Endothelial cell of umbilical vein (primary cell): ENCODE results near the gene GPA33. TPM values are rescaled to one million over a fixed set of nuclear protein-coding genes. Genes with fewer than 3 reads are reported as not detected.

Source experiments
- BruUV-seq: library from RNA; stranded (reverse); fragments of 400-500 nt; replicated peaks from 2 replicates; lab custom pipeline; 2021; lab: Mats Ljungman, UMichigan
- CTCF ChIA-PET: fragments of 300-600, 350-600 bp; sonication (Branson Sonifier 250); formaldehyde crosslinking; loops from one replicate; lab custom pipeline; 2021; ENCODE audit warnings: antibody characterized with exemption, inconsistent platforms; lab: Charles Lee
- POLR2A ChIA-PET: fragments of 300-600, 350-600 bp; sonication (Branson Sonifier 250); formaldehyde crosslinking; loops from one replicate; lab custom pipeline; 2021; ENCODE audit warnings: antibody characterized with exemption, inconsistent platforms; lab: Charles Lee
- DNase-seq: peaks from one replicate; pipeline ENCODE4 v3.0.0-alpha.2; 2011; ENCODE audit warnings: low read depth, low spot score
- FAIRE-seq: peaks from 2 replicates; lab custom pipeline; 2011; peaks lifted over from hg19 to GRCh38; lab: Jason Lieb, UNC
- H2AFZ ChIP-seq: 2 replicates; pipeline ENCODE4 v1.6.0; 2012; ENCODE audit warnings: low read depth, low read length, control low read depth, inconsistent platforms
- H3K27ac ChIP-seq: 2 replicates; pipeline ENCODE4 v1.5.1; 2011; ENCODE audit warnings: low read depth, mild to moderate bottlenecking, control low read depth, low read length, moderate library complexity; ENCODE audit not compliant: insufficient read depth
- H3K27me3 ChIP-seq, 2 experiments: 2 replicates each; pipeline versions ENCODE4 v1.6.0 to v1.6.1; 2011; ENCODE audit warnings: low read length in 2 of 2, mixed read lengths in 1 of 2; ENCODE audit not compliant: control insufficient read depth in 2 of 2, insufficient read depth in 2 of 2
- H3K36me3 ChIP-seq, 2 experiments: 2 replicates in 1 of 2; 3 replicates in 1 of 2; pipeline ENCODE4 v1.5.1; 2011; ENCODE audit warnings: low read length in 2 of 2, mild to moderate bottlenecking in 1 of 2, moderate library complexity in 1 of 2; ENCODE audit not compliant: control insufficient read depth in 2 of 2, insufficient read depth in 2 of 2; ENCODE audit errors: extremely low read depth in 1 of 2
- H3K4me1 ChIP-seq: 3 replicates; pipeline ENCODE4 v1.5.1; 2011; ENCODE audit warnings: mild to moderate bottlenecking, low read length; ENCODE audit not compliant: control insufficient read depth, insufficient read depth; ENCODE audit errors: extremely low read depth
- H3K4me2 ChIP-seq: 2 replicates; pipeline ENCODE4 v1.6.1; 2011; ENCODE audit warnings: low read length, control low read depth, mixed read lengths; ENCODE audit not compliant: insufficient read depth
- H3K4me3 ChIP-seq, 3 experiments: fragments of 200-600 bp in 1 of 3; sonication (generic), shearing (Covaris generic) in 1 of 3; replicated peaks in 1 of 3; 2 replicates each; pipeline ENCODE4 v1.5.1; 2011 to 2016; ENCODE audit warnings: control low read depth in 3 of 3, low read length in 3 of 3, mild to moderate bottlenecking in 2 of 3, inconsistent platforms in 1 of 3, low read depth in 1 of 3, moderate library complexity in 1 of 3; ENCODE audit not compliant: insufficient read depth in 1 of 3
- H3K79me2 ChIP-seq: 2 replicates; pipeline ENCODE4 v1.6.0; 2012; ENCODE audit warnings: low read length, inconsistent platforms; ENCODE audit not compliant: control insufficient read depth, insufficient read depth
- H3K9ac ChIP-seq: replicated peaks from 2 replicates; pipeline ENCODE3; 2011; ENCODE audit warnings: low read length, control low read depth; ENCODE audit not compliant: insufficient read depth; ENCODE audit errors: extremely low read depth
- H3K9me1 ChIP-seq: replicated peaks from 3 replicates; pipeline ENCODE4 v1.6.0; 2011; ENCODE audit warnings: mild to moderate bottlenecking, low read length; ENCODE audit not compliant: control insufficient read depth, insufficient read depth; ENCODE audit errors: extremely low read depth
- H3K9me3 ChIP-seq: replicated peaks from 2 replicates; pipeline ENCODE4 v1.5.1; 2012; ENCODE audit warnings: low read length, inconsistent platforms; ENCODE audit not compliant: control insufficient read depth, insufficient read depth
- H4K20me1 ChIP-seq: replicated peaks from 2 replicates; pipeline ENCODE3; 2011; ENCODE audit warnings: mild to moderate bottlenecking, low read length; ENCODE audit not compliant: control insufficient read depth, insufficient read depth; ENCODE audit errors: extremely low read depth
- EZH2 ChIP-seq: IDR thresholded peaks from 2 replicates; pipeline ENCODE4 v1.6.1; 2012; ENCODE audit warnings: borderline replicate concordance, low read depth, mild to moderate bottlenecking, moderate library complexity, low read length, inconsistent platforms; ENCODE audit not compliant: severe bottlenecking
- FOS ChIP-seq: IDR thresholded peaks from 2 replicates; pipeline ENCODE4 v1.6.1; 2011; ENCODE audit warnings: mild to moderate bottlenecking, low read length, moderate library complexity, borderline replicate concordance; ENCODE audit not compliant: insufficient read depth
- GATA2 ChIP-seq: IDR thresholded peaks from 2 replicates; pipeline ENCODE4 v1.7.0; 2011; ENCODE audit warnings: low read depth, mild to moderate bottlenecking, moderate library complexity, mixed read lengths, low read length; ENCODE audit not compliant: insufficient read length, insufficient read depth
- JUN ChIP-seq: IDR thresholded peaks from 2 replicates; pipeline ENCODE4 v1.6.1; 2011; ENCODE audit warnings: borderline replicate concordance, low read depth; ENCODE audit not compliant: insufficient read length, insufficient read depth
- MYC ChIP-seq: IDR thresholded peaks from one replicate; pipeline ENCODE4 v1.6.1; 2011; ENCODE audit warnings: mild to moderate bottlenecking, low read depth, low read length
- POLR2A ChIP-seq: IDR thresholded peaks from 2 replicates; pipeline ENCODE4 v1.6.1; 2012; ENCODE audit warnings: low read depth, mild to moderate bottlenecking, control low read depth, low read length
- POLR2AphosphoS5 ChIP-seq: IDR thresholded peaks from 2 replicates; pipeline ENCODE4 v1.6.1; 2012; ENCODE audit warnings: low read depth, mild to moderate bottlenecking, control low read depth, low read length, moderate library complexity; ENCODE audit not compliant: insufficient read depth
- dilution Hi-C: fragments of 300-500 bp; cut with MboI; formaldehyde crosslinking; loops from one replicate; pipeline ENCODE4 v1.15.0; 2019; ENCODE audit warnings: low sequenced_read_pairs; ENCODE audit not compliant: extremely low pct_ligation_motif_present
- intact Hi-C: fragments of 100-400 bp; cut with micrococcal nuclease; formaldehyde crosslinking; loops from one replicate; pipeline ENCODE4 v1.10.0; 2022
- polyA plus RNA-seq, 4 experiments: library from polyadenylated mRNA; depleted of rRNA in 3 of 4; stranded (reverse) in 3 of 4; unstranded in 1 of 4; fragments of >200 nt; gene quantifications; 2 replicates each; pipeline versions ENCODE4 v1.2.1 to v1.2.3, GENCODE V29; 2011 to 2012; ENCODE audit warnings: missing spikeins in 1 of 4
- total RNA-seq: library from RNA; stranded (reverse); gene quantifications from 2 replicates; pipeline ENCODE4 v1.2.3, GENCODE V29; 2021
- TF ChIP-seq, protein P1 (sequence below): IDR thresholded peaks from 2 replicates; pipeline ENCODE4 v1.6.1; 2011; ENCODE audit not compliant: insufficient read depth, insufficient read length
- TF ChIP-seq, protein P2 (sequence below), 2 donors: IDR thresholded peaks; 1 replicate in 1 of 2; 2 replicates in 1 of 2; pipeline ENCODE4 v1.5.1; 2011; ENCODE audit warnings: low read length in 2 of 2, mild to moderate bottlenecking in 2 of 2, moderate library complexity in 2 of 2, control low read depth in 1 of 2, inconsistent platforms in 1 of 2, low read depth in 1 of 2; ENCODE audit not compliant: insufficient read depth in 1 of 2; ENCODE audit errors: extremely low read depth in 1 of 2

Gene GPA33
- total and polyA plus RNA-seq, 2 donors (not counting 3 experiments of a cell fraction or from before 2014, with no cell fraction given) = not detected

DNA sequence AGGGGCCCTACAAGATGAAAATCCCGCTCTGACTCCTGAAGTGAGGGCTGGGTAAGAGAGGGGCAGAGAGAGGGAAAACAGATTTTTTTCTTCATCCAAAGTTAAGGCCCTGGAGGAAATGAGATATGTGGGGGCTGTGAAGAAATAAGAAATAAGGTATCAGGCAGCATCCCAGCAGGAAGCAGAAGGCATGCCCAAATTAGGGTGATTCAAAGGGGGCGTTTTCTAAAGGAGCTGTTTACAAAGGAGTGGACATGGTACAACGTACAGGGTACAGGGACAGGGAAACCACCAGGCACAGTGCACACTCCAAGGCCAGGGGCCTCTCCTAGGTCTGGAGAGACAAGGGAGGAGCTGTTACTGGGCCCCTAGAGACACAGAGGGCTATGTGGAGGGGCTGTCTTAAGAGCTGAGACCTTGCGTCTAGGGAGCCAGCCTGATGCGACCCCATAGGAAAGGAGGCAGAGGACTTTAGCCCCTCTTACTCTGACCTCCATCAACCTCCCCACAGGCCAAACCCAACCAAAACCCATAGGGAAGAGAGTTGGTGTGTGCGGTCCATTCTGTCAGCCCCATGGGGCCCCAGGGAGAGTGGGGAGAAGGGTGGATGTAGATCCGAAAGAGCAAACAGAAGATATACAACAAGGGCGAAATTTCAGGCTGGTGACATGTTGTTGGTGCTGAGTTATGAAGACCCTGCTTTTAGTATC is 42.3 kb upstream of the GPA33 start:
- dilution Hi-C loops = no loop called here

DNA sequence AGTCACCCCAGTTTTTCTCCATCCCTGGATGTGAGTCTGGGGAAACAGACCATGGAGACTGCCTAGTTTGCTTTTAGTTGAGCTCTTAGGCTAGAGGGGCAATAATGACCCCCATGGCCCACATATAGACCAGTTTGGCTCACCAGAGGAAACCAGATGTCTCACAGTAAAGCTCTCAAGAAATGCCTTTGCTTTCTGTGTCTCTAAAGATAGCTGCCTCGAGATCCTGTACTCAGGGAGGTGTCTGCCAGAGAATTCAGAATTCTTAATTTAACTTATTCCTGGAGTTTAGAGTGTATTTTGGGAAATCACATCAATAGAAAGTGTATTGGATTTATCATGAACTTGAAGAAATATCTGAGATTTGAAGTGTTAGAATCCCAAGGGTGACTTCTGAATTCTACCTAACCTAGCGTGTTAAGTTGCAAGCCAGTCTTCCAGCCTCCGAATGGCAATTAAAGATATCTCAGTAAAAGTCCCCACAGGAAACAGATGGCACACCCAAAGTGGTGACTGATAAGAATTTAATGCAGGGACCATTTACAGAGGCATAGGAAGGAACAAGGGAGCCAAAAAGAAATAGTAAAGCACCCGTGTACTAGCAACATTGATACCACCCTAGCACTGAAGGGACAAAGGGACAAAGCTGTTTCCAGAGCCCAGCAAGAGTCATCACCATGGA is 40.8 kb upstream of the GPA33 start:
- no peaks in the 10 kb centered on the region for H3K9me3 ChIP-seq
- intact Hi-C loops (no loop called here), dilution Hi-C loops (no loop called here)
- no peaks in the 10 kb centered on the region for H3K27me3 ChIP-seq
- no peak overlapping the region for H2AFZ ChIP-seq
- no peaks in the 10 kb centered on the region for H3K9me1 ChIP-seq
- no peaks in the 10 kb centered on the region for H4K20me1 ChIP-seq
- no peaks in the 10 kb centered on the region for H3K4me1 ChIP-seq
- TF ChIP-seq JUN (no peak), MYC (no peak), GATA2 (no peak), POLR2A (no peak), EZH2 (no peak), FOS (no peak), POLR2AphosphoS5 (no peak)
- TF ChIP-seq, protein P1, sequence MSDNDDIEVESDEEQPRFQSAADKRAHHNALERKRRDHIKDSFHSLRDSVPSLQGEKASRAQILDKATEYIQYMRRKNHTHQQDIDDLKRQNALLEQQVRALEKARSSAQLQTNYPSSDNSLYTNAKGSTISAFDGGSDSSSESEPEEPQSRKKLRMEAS = no peak
- TF ChIP-seq, protein P2, sequence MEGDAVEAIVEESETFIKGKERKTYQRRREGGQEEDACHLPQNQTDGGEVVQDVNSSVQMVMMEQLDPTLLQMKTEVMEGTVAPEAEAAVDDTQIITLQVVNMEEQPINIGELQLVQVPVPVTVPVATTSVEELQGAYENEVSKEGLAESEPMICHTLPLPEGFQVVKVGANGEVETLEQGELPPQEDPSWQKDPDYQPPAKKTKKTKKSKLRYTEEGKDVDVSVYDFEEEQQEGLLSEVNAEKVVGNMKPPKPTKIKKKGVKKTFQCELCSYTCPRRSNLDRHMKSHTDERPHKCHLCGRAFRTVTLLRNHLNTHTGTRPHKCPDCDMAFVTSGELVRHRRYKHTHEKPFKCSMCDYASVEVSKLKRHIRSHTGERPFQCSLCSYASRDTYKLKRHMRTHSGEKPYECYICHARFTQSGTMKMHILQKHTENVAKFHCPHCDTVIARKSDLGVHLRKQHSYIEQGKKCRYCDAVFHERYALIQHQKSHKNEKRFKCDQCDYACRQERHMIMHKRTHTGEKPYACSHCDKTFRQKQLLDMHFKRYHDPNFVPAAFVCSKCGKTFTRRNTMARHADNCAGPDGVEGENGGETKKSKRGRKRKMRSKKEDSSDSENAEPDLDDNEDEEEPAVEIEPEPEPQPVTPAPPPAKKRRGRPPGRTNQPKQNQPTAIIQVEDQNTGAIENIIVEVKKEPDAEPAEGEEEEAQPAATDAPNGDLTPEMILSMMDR (IDR thresholded peaks at IDR 0.05; ENCODE audit: extremely low read depth in 1 of 2, insufficient read depth in 1 of 2, low read depth in 1 of 2, low read length in 2 of 2) = no peak
- no peaks in the 10 kb centered on the region for H3K79me2 ChIP-seq
- no peak overlapping the region for H3K9ac ChIP-seq
- H3K4me3 ChIP-seq = no peak overlapping the region
- H3K27ac ChIP-seq = no peak overlapping the region
- ChIA-PET POLR2A (no interaction called here), CTCF (no interaction called here)
- no TSS peak for BruUV-seq
- H3K36me3 ChIP-seq = no peaks in the 10 kb centered on the region
- FAIRE-seq = no peak
- H3K4me2 ChIP-seq = no peak overlapping the region
- no peak for DNase-seq

More for the DNA sequence above, 42.3 kb upstream of the GPA33 start:
- Histone ChIP-seq H2AFZ (no peak overlapping the region), H4K20me1 (no peaks in the 10 kb centered on the region), H3K9me3 (no peaks in the 10 kb centered on the region), H3K79me2 (no peaks in the 10 kb centered on the region), H3K9me1 (no peaks in the 10 kb centered on the region), H3K9ac (no peak overlapping the region), H3K27ac (no peak overlapping the region), H3K4me3 (no peak overlapping the region), H3K36me3 (no peaks in the 10 kb centered on the region), H3K4me1 (no peaks in the 10 kb centered on the region), H3K27me3 (no peaks in the 10 kb centered on the region), H3K4me2 (no peak overlapping the region)
- no peak for DNase-seq
- ChIA-PET CTCF (interaction anchor here (1.5 kb wide), 1 partner anchor 88 kb away, joined by 3 read pairs; no protein-coding TSS in a partner anchor), POLR2A (no interaction called here)
- BruUV-seq = no TSS peak
- TF ChIP-seq JUN (no peak), GATA2 (no peak), MYC (no peak), EZH2 (no peak), POLR2AphosphoS5 (no peak)
- TF ChIP-seq, protein P1 = no peak
- no peak for FAIRE-seq
- intact Hi-C loops = no loop called here
